CD1c-positive myeloid dendritic cell (primary cell): ENCODE measurements around the gene BEAN1.

Source experiments
- DNase-seq: peaks from one replicate; pipeline ENCODE4 v3.0.0-alpha.2; 2016; ENCODE audit errors: extremely low spot score

Gene BEAN1

GRCh38 chr16:66427036-66427860 is at the start of gene BEAN1:
BEAN1 (plus strand) TSS chr16:66427295; CDS start chr16:66437677, 10,382 bp downstream.
- peak; percentile 24 for DNase-seq

GRCh38 chr16:66377324-66377723 is 49.8 kb upstream of the BEAN1 start:
- DNase-seq = no peak

GRCh38 chr16:66378741-66379570 is 48.1 kb upstream of the BEAN1 start:
- no peak for DNase-seq

GRCh38 chr16:66379571-66379941 is 47.5 kb upstream of the BEAN1 start:
- DNase-seq = no peak

GRCh38 chr16:66380421-66380820 is 46.7 kb upstream of the BEAN1 start:
- DNase-seq = no peak

- no peak for DNase-seq
Observed at GRCh38 chr16:66381585-66382170, 45.4 kb upstream of the BEAN1 start.

- DNase-seq = no peak
Observed at GRCh38 chr16:66382171-66382965, 44.7 kb upstream of the BEAN1 start.

- no peak for DNase-seq
Observed at GRCh38 chr16:66382966-66383299, 44.2 kb upstream of the BEAN1 start.

- DNase-seq = no peak
Observed at GRCh38 chr16:66383551-66383950, 43.5 kb upstream of the BEAN1 start.

- DNase-seq = no peak
Observed at GRCh38 chr16:66385415-66385814, 41.7 kb upstream of the BEAN1 start.

- DNase-seq = no peak
Observed at GRCh38 chr16:66386629-66387622, 40.2 kb upstream of the BEAN1 start.

- DNase-seq = no peak
Observed at GRCh38 chr16:66387817-66388332, 39.2 kb upstream of the BEAN1 start.

- DNase-seq = no peak
Observed at GRCh38 chr16:66388350-66389139, 38.5 kb upstream of the BEAN1 start.

- no peak for DNase-seq
Observed at GRCh38 chr16:66389256-66390176, 37.6 kb upstream of the BEAN1 start.

- no peak for DNase-seq
Observed at GRCh38 chr16:66390346-66391108, 36.6 kb upstream of the BEAN1 start.

GRCh38 chr16:66391726-66392670 is 35.1 kb upstream of the BEAN1 start:
- DNase-seq = no peak
